Mammary epithelial cell (primary cell): Measurements from ENCODE around the gene C19orf44.

ENCODE experiments used
- CTCF ChIP-seq, 2 donors: IDR thresholded peaks in 1 of 2; conservative IDR thresholded peaks in 1 of 2; 2 replicates each; pipeline ENCODE4 v1.5.1; 2011 to 2012; ENCODE audit warnings: inconsistent platforms in 2 of 2, low read length in 2 of 2, mild to moderate bottlenecking in 2 of 2, control low read depth in 1 of 2, low read depth in 1 of 2; ENCODE audit not compliant: insufficient read depth in 1 of 2; ENCODE audit errors: extremely low read depth in 1 of 2
- EZH2 ChIP-seq: IDR thresholded peaks from 2 replicates; pipeline ENCODE4 v1.6.1; 2012; ENCODE audit warnings: low read length, inconsistent platforms, borderline replicate concordance

GRCh38 chr19:16465239-16465638, 31.0 kb upstream of the C19orf44 start:
- TF ChIP-seq CTCF (conservative IDR thresholded peaks at IDR 0.05 in 1 of 2, IDR thresholded peaks at IDR 0.05 in 1 of 2; ENCODE audit: extremely low read depth in 1 of 2, insufficient read depth in 1 of 2, low read depth in 1 of 2, low read length in 2 of 2) (no peak), EZH2 (no peak)
